Activated CD8-positive, alpha-beta memory T cell treated with anti-CD3 and anti-CD28 coated beads, Interleukin-2, amount 50 U/mL, for 48 hours (primary cell): ENCODE results near the gene TRIM16.
"Not testable (repeated sequence)": the region's sequence is repeated elsewhere in the genome, so short reads cannot be mapped to it uniquely, and the experiment has no call there.

Experiments
- DNase-seq: peaks from one replicate; pipeline ENCODE4 v3.0.0-alpha.2; 2020

The TRIM16 gene

DNA sequence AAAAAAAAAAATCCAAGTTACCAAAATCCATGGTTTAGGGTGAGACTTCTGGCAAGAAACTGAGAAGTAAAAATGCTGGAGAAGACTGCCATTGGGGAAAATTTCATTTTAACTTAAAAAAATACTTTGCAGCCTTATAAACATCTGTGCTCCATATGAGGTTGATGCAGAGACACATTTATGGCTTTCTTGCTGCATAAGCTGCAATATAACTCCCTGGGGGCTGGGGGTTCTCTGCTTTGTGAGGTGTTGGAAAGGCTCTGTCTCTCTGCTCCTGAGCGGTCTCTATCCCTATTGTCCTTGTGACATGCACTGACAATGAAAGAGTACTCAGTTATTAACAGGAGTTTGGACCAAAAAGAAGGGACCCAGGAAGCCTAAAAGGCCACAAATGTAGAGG, 71.0 kb downstream of the TRIM16 start:
- not testable (repeated sequence) for DNase-seq

DNA sequence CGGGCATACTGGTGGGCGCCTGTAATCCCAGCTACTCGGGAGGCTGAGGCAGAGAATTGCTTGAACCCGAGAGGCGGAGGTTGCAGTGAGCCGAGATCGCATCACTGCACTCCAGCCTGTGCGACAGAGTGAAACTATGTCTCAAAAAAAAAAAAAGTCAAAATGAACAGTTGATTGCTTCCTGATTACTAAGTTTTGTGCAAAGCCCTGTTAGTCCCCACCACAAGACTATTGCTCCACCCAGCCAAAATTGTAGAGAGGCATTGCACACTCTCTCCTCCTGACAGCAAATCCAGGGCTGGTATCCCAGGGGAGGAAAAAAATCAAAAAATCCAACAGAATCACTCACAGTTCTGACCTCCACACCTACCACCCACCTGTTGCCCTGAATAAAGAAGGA, 91.2 kb downstream of the TRIM16 start:
- DNase-seq: not testable (repeated sequence)

DNA sequence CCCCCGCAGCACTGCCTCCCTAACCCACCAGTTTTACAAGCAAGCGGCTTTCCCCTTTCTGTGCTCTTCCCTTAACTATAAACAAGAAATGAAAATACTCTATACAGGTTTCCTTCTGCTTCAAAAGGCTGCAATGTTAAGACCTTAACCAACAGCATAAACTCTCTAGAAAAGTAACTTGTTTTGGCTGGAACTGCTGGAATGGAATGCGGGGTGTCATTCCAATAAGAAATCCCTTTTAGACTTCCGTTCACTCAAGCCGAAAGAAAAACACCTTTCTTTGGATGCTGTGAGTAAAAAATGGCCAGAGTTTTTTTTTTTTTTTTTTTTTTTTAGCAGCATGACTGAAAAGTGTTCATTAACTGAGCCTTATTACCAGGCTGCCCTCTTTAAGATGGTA, 92.1 kb downstream of the TRIM16 start:
- DNase-seq: not testable (repeated sequence)

DNA sequence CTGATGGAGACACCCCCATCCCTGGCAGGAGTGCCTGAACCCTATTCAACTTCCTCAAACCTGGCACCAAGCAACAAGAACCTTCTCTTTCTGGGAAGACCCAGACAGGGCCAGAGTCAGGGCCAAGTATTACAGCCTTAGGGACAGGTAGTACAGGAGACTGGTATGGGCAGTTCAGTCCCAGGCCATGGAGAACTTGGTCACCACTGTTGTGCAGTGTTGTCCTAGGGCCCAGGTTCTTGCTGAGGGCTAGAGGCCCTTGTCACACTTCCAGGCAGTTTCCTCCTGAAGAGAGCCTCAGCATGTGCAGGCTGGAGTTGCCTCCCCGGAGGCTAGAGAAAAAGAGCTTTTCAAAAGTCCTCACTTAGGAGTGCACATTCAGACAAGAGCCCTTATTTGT, 93.3 kb downstream of the TRIM16 start:
- not testable (repeated sequence) for DNase-seq

DNA sequence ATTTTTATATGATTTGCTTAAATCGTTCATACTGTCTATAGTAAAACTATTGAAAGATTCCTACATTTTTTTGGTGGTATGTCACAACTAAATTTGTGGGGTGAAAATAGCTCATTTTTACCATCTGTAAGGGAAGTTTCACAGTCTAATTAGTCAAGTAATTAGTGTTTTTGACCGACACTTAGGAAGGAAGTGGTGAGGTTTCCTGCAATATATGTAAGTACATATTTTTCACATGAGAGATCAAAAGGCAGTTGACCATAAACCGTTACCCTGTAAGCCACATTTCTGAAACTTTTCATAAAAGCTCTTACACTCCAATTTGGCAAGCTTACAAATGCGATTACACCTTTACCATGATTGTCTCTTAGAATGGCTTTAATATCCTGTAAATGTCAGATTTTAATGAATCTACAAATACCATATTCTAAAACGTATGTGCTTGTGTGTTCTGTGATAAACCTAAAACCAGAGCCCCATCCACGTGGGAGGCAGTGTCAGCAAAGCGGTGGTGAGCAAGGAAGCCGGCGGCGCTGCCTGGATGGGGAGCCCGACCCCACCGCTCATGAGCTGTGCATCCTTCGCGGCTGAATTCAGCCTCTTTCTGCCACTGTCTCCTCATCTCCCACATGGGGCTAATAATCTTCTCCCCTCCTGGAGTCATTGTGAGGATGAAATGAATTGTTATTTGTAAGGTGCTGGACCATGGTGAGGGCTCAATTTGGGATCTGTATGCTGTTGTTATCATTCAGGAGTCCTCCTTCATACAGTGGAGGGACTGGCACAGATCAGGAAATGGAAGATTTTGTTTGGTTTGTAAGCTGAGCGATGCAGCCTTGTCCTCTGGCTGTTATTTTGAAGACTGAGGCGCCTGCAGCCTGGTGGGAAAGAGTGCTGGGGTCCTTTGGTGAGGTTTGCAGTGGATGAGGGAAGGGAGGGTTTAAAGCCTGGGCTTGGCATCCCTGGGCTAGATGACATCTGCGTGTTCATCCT, 94.3 kb downstream of the TRIM16 start:
- not testable (repeated sequence) for DNase-seq

DNA sequence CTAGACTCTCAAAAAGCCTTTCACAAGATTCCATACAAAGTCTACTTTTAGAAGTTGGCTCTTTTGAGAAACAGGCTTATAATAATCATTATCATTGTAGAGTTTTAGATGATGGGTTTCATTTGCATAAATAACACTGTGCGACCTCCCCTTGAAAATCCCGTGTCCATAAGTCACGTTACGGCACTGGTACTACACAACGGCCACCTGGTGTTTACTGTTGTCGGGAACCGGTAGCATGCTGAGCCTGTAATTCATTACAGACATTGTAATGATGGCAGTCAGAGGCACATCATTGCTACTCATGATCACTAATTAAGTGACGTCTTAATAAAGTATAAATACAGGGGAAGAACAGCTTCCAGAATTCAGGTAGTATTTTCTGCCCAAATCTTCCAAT, 96.1 kb downstream of the TRIM16 start:
- not testable (repeated sequence) for DNase-seq

DNA sequence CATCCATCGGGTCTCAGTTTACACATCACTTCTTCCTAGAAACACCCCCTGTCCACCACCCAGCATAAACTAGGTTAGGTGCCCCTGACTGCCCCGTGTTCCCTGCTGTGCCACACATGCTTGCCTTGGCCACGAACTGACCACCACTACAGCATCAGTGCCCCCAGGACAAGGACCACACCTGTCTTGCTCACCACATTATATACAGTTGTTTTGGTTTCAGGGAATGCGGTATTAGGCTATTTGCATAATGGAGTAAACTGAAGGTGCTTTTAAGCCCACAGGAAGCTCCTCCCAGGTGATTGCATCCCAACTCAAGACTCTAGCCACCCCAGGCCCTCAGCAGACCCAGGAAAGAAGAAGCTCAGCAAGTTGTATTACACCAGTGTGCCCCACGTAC, 100.8 kb downstream of the TRIM16 start:
- DNase-seq: not testable (repeated sequence)

DNA sequence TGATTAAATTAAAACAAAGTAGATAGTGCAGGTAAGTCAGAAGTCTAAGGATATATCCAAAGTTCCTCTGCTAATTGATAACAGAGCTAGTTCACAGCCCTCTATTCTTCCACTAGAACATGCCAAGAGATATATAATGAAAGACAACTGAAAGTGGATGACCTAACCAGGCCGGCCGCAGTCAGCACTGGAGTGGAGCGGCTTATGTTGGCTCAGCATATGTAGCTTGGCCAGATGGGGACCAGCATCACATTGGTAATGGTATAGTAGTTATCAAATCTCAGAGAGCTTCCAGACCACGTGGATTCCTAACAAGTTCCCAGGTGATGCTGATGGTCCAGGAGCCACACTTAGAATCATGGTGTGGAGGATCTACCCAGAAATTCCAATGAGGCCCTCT, 102.6 kb downstream of the TRIM16 start:
- not testable (repeated sequence) for DNase-seq
